SJCRH30 (cell line): ENCODE data around the gene ABCG1. TPM values are rescaled to one million over a fixed set of nuclear protein-coding genes. Genes with fewer than 3 reads are reported as not detected.

ENCODE experiments used
- DNase-seq, 2 experiments: peaks; one replicate each; pipeline ENCODE4 v3.0.0-alpha.2; 2015 to 2020
- H3K27ac ChIP-seq: fragments of 250-450 bp; sonication (Bioruptor Pico); 2 replicates; pipeline ENCODE4 v1.5.1; 2020; ENCODE audit warnings: mild to moderate bottlenecking, moderate library complexity
- H3K27me3 ChIP-seq: fragments of 250-450 bp; sonication (Bioruptor Pico); 2 replicates; pipeline ENCODE4 v1.5.1; 2020; ENCODE audit warnings: mild to moderate bottlenecking, moderate library complexity
- H3K36me3 ChIP-seq: fragments of 250-450 bp; sonication (Bioruptor Pico); 2 replicates; pipeline ENCODE4 v1.5.1; 2020; ENCODE audit warnings: mild to moderate bottlenecking, moderate library complexity
- H3K4me1 ChIP-seq: fragments of 250-450 bp; sonication (Bioruptor Pico); 2 replicates; pipeline ENCODE4 v1.5.1; 2020; ENCODE audit warnings: mild to moderate bottlenecking, moderate library complexity
- H3K4me3 ChIP-seq: fragments of 250-450 bp; sonication (Bioruptor Pico); 2 replicates; pipeline ENCODE4 v1.5.1; 2020; ENCODE audit warnings: mild to moderate bottlenecking, moderate library complexity
- H3K9me3 ChIP-seq: fragments of 250-450 bp; sonication (Bioruptor Pico); replicated peaks from 2 replicates; pipeline ENCODE4 v1.5.1; 2020; ENCODE audit warnings: mild to moderate bottlenecking, moderate library complexity
- total RNA-seq: library from RNA; depleted of rRNA; stranded (reverse); fragments of >200 nt; shearing (Covaris generic); gene quantifications from 2 replicates; pipeline ENCODE4 v1.2.3, GENCODE V29; 2014

The ABCG1 gene
- total RNA-seq, 1 experiment from 2014 or later: 0.04 TPM

- no peak for DNase-seq
Measured at GRCh38 chr21:42230178-42230577, 11.2 kb downstream of the ABCG1 start.

GRCh38 chr21:42230636-42231035 lies 11.7 kb downstream of the ABCG1 start:
- no peak for DNase-seq
- Histone ChIP-seq H3K27me3 (no peaks in the 10 kb centered on the region), H3K4me3 (no peak overlapping the region), H3K36me3 (no peaks in the 10 kb centered on the region), H3K9me3 (no peaks in the 10 kb centered on the region), H3K27ac (no peak overlapping the region), H3K4me1 (no peaks in the 10 kb centered on the region)

More at GRCh38 chr21:42230178-42230577, 11.2 kb downstream of the ABCG1 start:
- no peak overlapping the region for H3K27ac ChIP-seq
- no peak overlapping the region for H3K4me3 ChIP-seq
- no peaks in the 10 kb centered on the region for H3K36me3 ChIP-seq
- no peaks in the 10 kb centered on the region for H3K9me3 ChIP-seq
- H3K4me1 ChIP-seq: no peaks in the 10 kb centered on the region
- H3K27me3 ChIP-seq: no peaks in the 10 kb centered on the region

GRCh38 chr21:42231756-42232155 lies 12.8 kb downstream of the ABCG1 start:
- H3K9me3 ChIP-seq: no peaks in the 10 kb centered on the region
- no peaks in the 10 kb centered on the region for H3K27me3 ChIP-seq
- no peaks in the 10 kb centered on the region for H3K36me3 ChIP-seq
- no peak overlapping the region for H3K4me3 ChIP-seq
- H3K27ac ChIP-seq: no peak overlapping the region
- no peak for DNase-seq
- H3K4me1 ChIP-seq: no peaks in the 10 kb centered on the region

GRCh38 chr21:42232176-42232825 lies 13.4 kb downstream of the ABCG1 start:
- Histone ChIP-seq H3K27me3 (no peaks in the 10 kb centered on the region), H3K4me1 (no peaks in the 10 kb centered on the region), H3K36me3 (no peaks in the 10 kb centered on the region), H3K27ac (no peak overlapping the region), H3K9me3 (no peaks in the 10 kb centered on the region), H3K4me3 (no peak overlapping the region)
- no peak for DNase-seq

- no peak overlapping the region for H3K27ac ChIP-seq
- no peak overlapping the region for H3K4me3 ChIP-seq
- H3K27me3 ChIP-seq: no peaks in the 10 kb centered on the region
- no peak for DNase-seq
- H3K36me3 ChIP-seq: no peaks in the 10 kb centered on the region
- H3K9me3 ChIP-seq: no peaks in the 10 kb centered on the region
- no peaks in the 10 kb centered on the region for H3K4me1 ChIP-seq
Measured at GRCh38 chr21:42233067-42233961, 14.4 kb downstream of the ABCG1 start.

- Histone ChIP-seq H3K27ac (no peak overlapping the region), H3K27me3 (no peaks in the 10 kb centered on the region), H3K36me3 (no peaks in the 10 kb centered on the region), H3K4me3 (no peak overlapping the region), H3K9me3 (no peaks in the 10 kb centered on the region), H3K4me1 (no peaks in the 10 kb centered on the region)
- DNase-seq: no peak
Measured at GRCh38 chr21:42234041-42234440, 15.1 kb downstream of the ABCG1 start.

- no peaks in the 10 kb centered on the region for H3K27me3 ChIP-seq
- H3K4me3 ChIP-seq: no peak overlapping the region
- H3K4me1 ChIP-seq: no peaks in the 10 kb centered on the region
- H3K36me3 ChIP-seq: no peaks in the 10 kb centered on the region
- no peak overlapping the region for H3K27ac ChIP-seq
- no peak for DNase-seq
- H3K9me3 ChIP-seq: no peaks in the 10 kb centered on the region
Measured at GRCh38 chr21:42234464-42235241, 15.7 kb downstream of the ABCG1 start.

- Histone ChIP-seq H3K27me3 (no peaks in the 10 kb centered on the region), H3K4me3 (no peak overlapping the region), H3K4me1 (no peaks in the 10 kb centered on the region), H3K27ac (no peak overlapping the region), H3K9me3 (no peaks in the 10 kb centered on the region), H3K36me3 (no peaks in the 10 kb centered on the region)
- DNase-seq: no peak
Measured at GRCh38 chr21:42235593-42235992, 16.7 kb downstream of the ABCG1 start.

- no peaks in the 10 kb centered on the region for H3K27me3 ChIP-seq
- no peak for DNase-seq
- H3K4me3 ChIP-seq: no peak overlapping the region
- no peak overlapping the region for H3K27ac ChIP-seq
- H3K4me1 ChIP-seq: no peaks in the 10 kb centered on the region
- no peaks in the 10 kb centered on the region for H3K36me3 ChIP-seq
- no peaks in the 10 kb centered on the region for H3K9me3 ChIP-seq
Measured at GRCh38 chr21:42236014-42236413, 17.1 kb downstream of the ABCG1 start.

GRCh38 chr21:42236693-42237092 lies 17.8 kb downstream of the ABCG1 start:
- H3K27ac ChIP-seq: no peak overlapping the region
- H3K4me1 ChIP-seq: no peaks in the 10 kb centered on the region
- no peak overlapping the region for H3K4me3 ChIP-seq
- no peak for DNase-seq
- no peaks in the 10 kb centered on the region for H3K9me3 ChIP-seq
- H3K27me3 ChIP-seq: no peaks in the 10 kb centered on the region
- H3K36me3 ChIP-seq: no peaks in the 10 kb centered on the region

- H3K9me3 ChIP-seq: no peaks in the 10 kb centered on the region
- no peak overlapping the region for H3K27ac ChIP-seq
- no peaks in the 10 kb centered on the region for H3K4me1 ChIP-seq
- H3K4me3 ChIP-seq: no peak overlapping the region
- no peak for DNase-seq
- no peaks in the 10 kb centered on the region for H3K27me3 ChIP-seq
- H3K36me3 ChIP-seq: no peaks in the 10 kb centered on the region
Measured at GRCh38 chr21:42237161-42237560, 18.2 kb downstream of the ABCG1 start.

GRCh38 chr21:42237577-42237976 lies 18.6 kb downstream of the ABCG1 start:
- no peaks in the 10 kb centered on the region for H3K36me3 ChIP-seq
- H3K9me3 ChIP-seq: no peaks in the 10 kb centered on the region
- no peak overlapping the region for H3K27ac ChIP-seq
- DNase-seq: no peak
- H3K4me1 ChIP-seq: no peaks in the 10 kb centered on the region
- no peaks in the 10 kb centered on the region for H3K27me3 ChIP-seq
- H3K4me3 ChIP-seq: no peak overlapping the region

GRCh38 chr21:42238185-42238934 lies 19.4 kb downstream of the ABCG1 start:
- Histone ChIP-seq H3K4me3 (no peak overlapping the region), H3K9me3 (no peaks in the 10 kb centered on the region), H3K27me3 (no peaks in the 10 kb centered on the region), H3K4me1 (no peaks in the 10 kb centered on the region), H3K27ac (no peak overlapping the region), H3K36me3 (no peaks in the 10 kb centered on the region)
- no peak for DNase-seq

- Histone ChIP-seq H3K27me3 (no peaks in the 10 kb centered on the region), H3K27ac (no peak overlapping the region), H3K9me3 (no peaks in the 10 kb centered on the region), H3K4me1 (no peaks in the 10 kb centered on the region), H3K36me3 (no peaks in the 10 kb centered on the region), H3K4me3 (no peak overlapping the region)
- no peak for DNase-seq
Measured at GRCh38 chr21:42239556-42239955, 20.6 kb downstream of the ABCG1 start.
